HEK293 (cell line): ENCODE results near the gene SERGEF.

Experiments
- CTCF ChIA-PET: fragments of 350-600 bp; formaldehyde crosslinking; extraction: SDS; loops from one replicate; lab custom pipeline; 2021; ENCODE audit warnings: antibody characterized with exemption; lab: Yijun Ruan, JAX
- POLR2A ChIA-PET: fragments of 300-600 bp; formaldehyde crosslinking; extraction: SDS; loops from one replicate; lab custom pipeline; 2020; ENCODE audit warnings: antibody characterized with exemption, inconsistent platforms; lab: Yijun Ruan, JAX
- H3K27ac ChIP-seq: fragments of 200-500 bp; sonication (Bioruptor generic); 2 replicates; pipeline ENCODE4 v1.5.1; 2014; ENCODE audit warnings: low read depth, low read length, control low read depth, inconsistent platforms; ENCODE audit errors: extremely low read depth
- H3K36me3 ChIP-seq, 2 experiments: fragments of 200-500 bp in 1 of 2; sonication (Bioruptor generic) in 1 of 2; 1 replicate in 1 of 2; 2 replicates in 1 of 2; pipeline ENCODE4 v1.5.1; 2014 to 2017; ENCODE audit warnings: inconsistent platforms in 2 of 2, low read length in 2 of 2; ENCODE audit not compliant: control insufficient read depth in 2 of 2, insufficient read depth in 1 of 2
- H3K4me1 ChIP-seq: fragments of 200-500 bp; sonication (Bioruptor generic); 2 replicates; pipeline ENCODE4 v1.5.1; 2014; ENCODE audit warnings: mild to moderate bottlenecking, low read length, inconsistent platforms; ENCODE audit not compliant: control insufficient read depth, insufficient read depth
- H3K4me3 ChIP-seq: 2 replicates; pipeline ENCODE4 v1.5.1; 2011; ENCODE audit warnings: low read depth, mild to moderate bottlenecking, control low read depth, low read length, moderate library complexity
- H3K9me3 ChIP-seq: fragments of 200-500 bp; sonication (Bioruptor generic); 2 replicates; pipeline ENCODE4 v1.5.1; 2014; ENCODE audit warnings: low read depth, low read length, inconsistent platforms; ENCODE audit not compliant: control insufficient read depth, insufficient read depth
- HOXC10 ChIP-seq: sonication (generic); formaldehyde crosslinking; IDR thresholded peaks from 2 replicates; pipeline ENCODE4 v1.8.1; 2023; ENCODE audit warnings: mild to moderate bottlenecking, missing genetic modification reagents
- SCRT2 ChIP-seq: fragments of 450-650 bp; formaldehyde crosslinking; IDR thresholded peaks from 2 replicates; pipeline ENCODE4 v1.5.1; 2016; ENCODE audit warnings: missing biosample characterization, missing genetic modification characterization
- TRIM28 ChIP-seq: IDR thresholded peaks from 2 replicates; pipeline ENCODE4 v1.6.1; 2011; ENCODE audit warnings: low read length, control low read depth, borderline replicate concordance
- ZBTB11 ChIP-seq: fragments of 450-650 bp; formaldehyde crosslinking; conservative IDR thresholded peaks from 2 replicates; pipeline ENCODE4 v1.5.1; 2016; ENCODE audit warnings: low read depth, missing biosample characterization, missing genetic modification characterization
- ZFP41 ChIP-seq: fragments of 450-650 bp; formaldehyde crosslinking; IDR thresholded peaks from 2 replicates; pipeline ENCODE4 v1.5.1; 2016; ENCODE audit warnings: missing biosample characterization, missing genetic modification characterization, borderline replicate concordance
- ZIC2 ChIP-seq: fragments of 450-650 bp; formaldehyde crosslinking; IDR thresholded peaks from 2 replicates; pipeline ENCODE4 v1.5.1; 2016; ENCODE audit warnings: missing biosample characterization, missing genetic modification characterization
- ZNF175 ChIP-seq: fragments of 450-650 bp; formaldehyde crosslinking; IDR thresholded peaks from 2 replicates; pipeline ENCODE4 v1.5.1; 2016; ENCODE audit warnings: missing biosample characterization, missing genetic modification characterization
- ZNF184 ChIP-seq: fragments of 450-650 bp; IDR thresholded peaks from 2 replicates; pipeline ENCODE4 v1.5.1; 2018; ENCODE audit warnings: missing biosample characterization, mild to moderate bottlenecking, missing genetic modification characterization
- ZNF214 ChIP-seq: fragments of 450-650 bp; formaldehyde crosslinking; IDR thresholded peaks from 2 replicates; pipeline ENCODE4 v1.5.1; 2017; ENCODE audit warnings: missing biosample characterization, mild to moderate bottlenecking, missing genetic modification characterization, borderline replicate concordance
- ZNF26 ChIP-seq: fragments of 450-650 bp; formaldehyde crosslinking; IDR thresholded peaks from 2 replicates; pipeline ENCODE4 v1.5.1; 2016; ENCODE audit warnings: missing biosample characterization, missing genetic modification characterization
- ZNF302 ChIP-seq: fragments of 450-650 bp; formaldehyde crosslinking; IDR thresholded peaks from 2 replicates; pipeline ENCODE4 v1.5.1; 2016; ENCODE audit warnings: missing biosample characterization, missing genetic modification characterization, low read depth
- ZNF350 ChIP-seq: fragments of 450-650 bp; formaldehyde crosslinking; IDR thresholded peaks from 2 replicates; pipeline ENCODE4 v1.5.0; 2017; ENCODE audit warnings: missing biosample characterization, mild to moderate bottlenecking, missing genetic modification characterization
- ZNF473 ChIP-seq: fragments of 450-650 bp; formaldehyde crosslinking; IDR thresholded peaks from 2 replicates; pipeline ENCODE4 v1.5.1; 2017; ENCODE audit warnings: missing biosample characterization, missing genetic modification characterization
- ZNF549 ChIP-seq: fragments of 450-650 bp; IDR thresholded peaks from 2 replicates; pipeline ENCODE4 v1.5.1; 2018; ENCODE audit warnings: missing biosample characterization, missing genetic modification characterization, mild to moderate bottlenecking, inconsistent platforms, moderate library complexity
- ZNF664 ChIP-seq: fragments of 450-650 bp; formaldehyde crosslinking; IDR thresholded peaks from 2 replicates; pipeline ENCODE4 v1.5.1; 2016; ENCODE audit warnings: missing biosample characterization, missing genetic modification characterization
- ZNF692 ChIP-seq: fragments of 450-650 bp; formaldehyde crosslinking; IDR thresholded peaks from 2 replicates; pipeline ENCODE4 v1.5.1; 2016; ENCODE audit warnings: missing biosample characterization, missing genetic modification characterization
- ZNF707 ChIP-seq: fragments of 450-650 bp; formaldehyde crosslinking; IDR thresholded peaks from 2 replicates; pipeline ENCODE4 v1.5.1; 2016; ENCODE audit warnings: missing biosample characterization, missing genetic modification characterization
- ZNF768 ChIP-seq: fragments of 450-650 bp; formaldehyde crosslinking; IDR thresholded peaks from 2 replicates; pipeline ENCODE4 v1.5.1; 2018; ENCODE audit warnings: missing biosample characterization, mild to moderate bottlenecking, missing genetic modification characterization
- ZNF777 ChIP-seq: fragments of 450-650 bp; formaldehyde crosslinking; IDR thresholded peaks from 2 replicates; pipeline ENCODE4 v1.5.1; 2017; ENCODE audit warnings: missing biosample characterization, missing genetic modification characterization, borderline replicate concordance

The SERGEF gene

GRCh38 chr11:17840101-17840548 is 172.7 kb downstream of the SERGEF start:
- TF ChIP-seq ZNF350 (no peak), ZNF768 (tag by site-specific recombination) (no peak), ZNF26 (tag by site-specific recombination) (no peak), TRIM28 (no peak), ZNF302 (tag by site-specific recombination) (no peak), SCRT2 (tag by site-specific recombination) (no peak), ZNF707 (no peak), ZNF175 (tag by site-specific recombination) (no peak), ZNF777 (tag by site-specific recombination) (no peak), ZFP41 (tag by site-specific recombination) (no peak), ZNF664 (tag by site-specific recombination) (no peak), ZNF473 (tag by site-specific recombination) (no peak), ZBTB11 (tag by site-specific recombination) (no peak), ZNF692 (no peak), ZNF214 (tag by site-specific recombination) (no peak), ZIC2 (tag by site-specific recombination) (no peak), ZNF549 (tag by site-specific recombination) (no peak), HOXC10 (CRISPR knock-in tag) (no peak)
- Histone ChIP-seq H3K27ac (no peak overlapping the region), H3K4me3 (no peak overlapping the region), H3K4me1 (no peaks in the 10 kb centered on the region), H3K36me3 (no peaks in the 10 kb centered on the region), H3K9me3 (no peaks in the 10 kb centered on the region)
- ChIA-PET POLR2A (no interaction called here), CTCF (interaction anchor here (1.2 to 1.3 kb wide), 2 partner anchors 24 to 67 kb away, joined by 4 to 5 read pairs; no protein-coding TSS in a partner anchor)

- CTCF ChIA-PET: interaction anchor here (0.5 to 1.3 kb wide), 2 partner anchors 25 to 1102 kb away, joined by 5 to 6 read pairs; no protein-coding TSS in a partner anchor
Observed at GRCh38 chr11:17839450-17839849, 173.4 kb downstream of the SERGEF start.

More at GRCh38 chr11:17839450-17839849, 173.4 kb downstream of the SERGEF start:
- Histone ChIP-seq H3K4me1 (no peaks in the 10 kb centered on the region), H3K36me3 (no peaks in the 10 kb centered on the region)
- TF ChIP-seq ZNF184: no peak
- TF ChIP-seq, all 188 proteins: peak for 0
- Histone ChIP-seq H3K9me3 (no peaks in the 10 kb centered on the region), H3K27ac (no peak overlapping the region), H3K4me3 (no peak overlapping the region)
- POLR2A ChIA-PET: interaction anchor here (0.5 kb wide), 1 partner anchor 32 kb away, joined by 3 read pairs; no protein-coding TSS in a partner anchor
